H9 (cell line): ENCODE measurements around the gene APBB2. TPM values are rescaled to one million over a fixed set of nuclear protein-coding genes. Genes with fewer than 3 reads are reported as not detected.

Experiments used
- DNase-seq: peaks from one replicate; pipeline ENCODE4 v3.0.0-alpha.2; 2017
- H2AFZ ChIP-seq: one replicate; pipeline ENCODE4 v1.6.1; 2013; ENCODE audit warnings: mild to moderate bottlenecking, low read length, control low read depth, moderate library complexity
- H2AK5ac ChIP-seq: 2 replicates; pipeline ENCODE4 v1.6.1; 2013; ENCODE audit warnings: low read length, control low read depth, mixed read lengths; ENCODE audit not compliant: insufficient read length
- H2BK120ac ChIP-seq: one replicate; pipeline ENCODE4 v1.6.1; 2013; ENCODE audit warnings: low read depth, mild to moderate bottlenecking, low read length, control low read depth, inconsistent platforms; ENCODE audit not compliant: poor library complexity, severe bottlenecking
- H2BK12ac ChIP-seq: 2 replicates; pipeline ENCODE4 v1.6.1; 2013; ENCODE audit warnings: low read length, control low read depth, mixed read lengths, low read depth; ENCODE audit not compliant: insufficient read length
- H2BK15ac ChIP-seq: 2 replicates; pipeline ENCODE4 v1.6.1; 2013; ENCODE audit warnings: low read depth, low read length, control low read depth
- H2BK20ac ChIP-seq: one replicate; pipeline ENCODE4 v1.6.1; 2013; ENCODE audit warnings: low read depth, mild to moderate bottlenecking, low read length, control low read depth, inconsistent platforms; ENCODE audit not compliant: poor library complexity, severe bottlenecking
- H2BK5ac ChIP-seq: 2 replicates; pipeline ENCODE4 v1.6.1; 2013; ENCODE audit warnings: low read length, control low read depth, mixed read lengths; ENCODE audit not compliant: insufficient read length
- H3K14ac ChIP-seq: 2 replicates; pipeline ENCODE4 v1.6.1; 2013; ENCODE audit warnings: low read length, control low read depth; ENCODE audit not compliant: insufficient read depth
- H3K18ac ChIP-seq: 2 replicates; pipeline ENCODE4 v1.6.1; 2013; ENCODE audit warnings: low read depth, mild to moderate bottlenecking, mixed read lengths, low read length, control low read depth; ENCODE audit not compliant: insufficient read length
- H3K23ac ChIP-seq: 2 replicates; pipeline ENCODE4 v1.6.1; 2013; ENCODE audit warnings: low read length, control low read depth, mixed read lengths, low read depth; ENCODE audit not compliant: insufficient read length
- H3K23me2 ChIP-seq: 2 replicates; pipeline ENCODE4 v1.6.1; 2013; ENCODE audit warnings: low read depth, mild to moderate bottlenecking, mixed read lengths, low read length, control low read depth; ENCODE audit not compliant: insufficient read length, poor library complexity, severe bottlenecking
- H3K27ac ChIP-seq: 2 replicates; pipeline ENCODE4 v1.5.1; 2013; ENCODE audit warnings: low read length, control low read depth, mixed read lengths, low read depth; ENCODE audit not compliant: insufficient read length
- H3K27me3 ChIP-seq: 2 replicates; pipeline ENCODE4 v1.6.1; 2013; ENCODE audit warnings: low read length, control low read depth, inconsistent platforms; ENCODE audit not compliant: insufficient read depth
- H3K4ac ChIP-seq: 2 replicates; pipeline ENCODE4 v1.6.1; 2013; ENCODE audit warnings: low read depth, mild to moderate bottlenecking, control low read depth, inconsistent platforms, low read length, moderate library complexity
- H3K4me1 ChIP-seq: 2 replicates; pipeline ENCODE4 v1.6.1; 2013; ENCODE audit warnings: low read length, control low read depth, inconsistent platforms; ENCODE audit not compliant: insufficient read depth
- H3K4me2 ChIP-seq: 2 replicates; pipeline ENCODE4 v1.6.1; 2013; ENCODE audit warnings: low read length, control low read depth, mixed read lengths; ENCODE audit not compliant: insufficient read length, insufficient read depth
- H3K56ac ChIP-seq: 2 replicates; pipeline ENCODE4 v1.6.1; 2013; ENCODE audit warnings: low read depth, mild to moderate bottlenecking, mixed read lengths, low read length, control low read depth; ENCODE audit not compliant: insufficient read length
- H3K79me1 ChIP-seq: 2 replicates; pipeline ENCODE4 v1.6.1; 2013; ENCODE audit warnings: low read depth, mild to moderate bottlenecking, moderate library complexity, low read length, control low read depth, inconsistent platforms; ENCODE audit not compliant: insufficient read depth, poor library complexity, severe bottlenecking
- H3K79me2 ChIP-seq: 2 replicates; pipeline ENCODE4 v1.6.1; 2013; ENCODE audit warnings: low read length, control low read depth, inconsistent platforms; ENCODE audit not compliant: insufficient read depth
- H3K9ac ChIP-seq: 2 replicates; pipeline ENCODE4 v1.6.1; 2013; ENCODE audit warnings: low read length, control low read depth, mixed read lengths; ENCODE audit not compliant: insufficient read length; ENCODE audit errors: extremely low read depth
- H3K9me3 ChIP-seq: one replicate; pipeline ENCODE4 v1.6.1; 2013; ENCODE audit warnings: low read depth, low read length, inconsistent platforms; ENCODE audit not compliant: control insufficient read depth
- H3T11ph ChIP-seq: one replicate; pipeline ENCODE4 v1.6.1; 2013; ENCODE audit warnings: mild to moderate bottlenecking, low read length, control low read depth, inconsistent platforms
- H4K20me1 ChIP-seq: one replicate; pipeline ENCODE4 v1.6.1; 2013; ENCODE audit not compliant: control insufficient read depth, insufficient read length, insufficient read depth
- H4K5ac ChIP-seq: 2 replicates; pipeline ENCODE4 v1.6.1; 2013; ENCODE audit warnings: low read depth, mild to moderate bottlenecking, mixed read lengths, low read length, control low read depth; ENCODE audit not compliant: insufficient read length
- H4K8ac ChIP-seq: replicated peaks from 2 replicates; pipeline ENCODE4 v1.6.1; 2013; ENCODE audit warnings: low read length, control low read depth, mixed read lengths, low read depth; ENCODE audit not compliant: insufficient read length
- H4K91ac ChIP-seq: 2 replicates; pipeline ENCODE4 v1.6.1; 2013; ENCODE audit warnings: low read depth, mild to moderate bottlenecking, moderate library complexity, mixed read lengths, low read length, control low read depth; ENCODE audit not compliant: insufficient read length
- H3K27ac Mint-ChIP-seq, 3 experiments: 2 replicates in 2 of 3; 3 replicates in 1 of 3; pipeline ENCODE4 v1.8.0; 2020 to 2021; ENCODE audit warnings: mixed read lengths in 3 of 3, mild to moderate bottlenecking in 1 of 3, moderate library complexity in 1 of 3
- H3K27me3 Mint-ChIP-seq: 2 replicates; pipeline ENCODE4 v1.8.0; 2021; ENCODE audit warnings: low read depth, mild to moderate bottlenecking, moderate library complexity, mixed read lengths
- H3K36me3 Mint-ChIP-seq, 3 experiments: 2 replicates in 2 of 3; 3 replicates in 1 of 3; pipeline ENCODE4 v1.8.0; 2020 to 2021; ENCODE audit warnings: low read depth in 3 of 3, mixed read lengths in 3 of 3; ENCODE audit not compliant: insufficient read depth in 1 of 3
- H3K4me1 Mint-ChIP-seq, 2 experiments: 2 replicates each; pipeline ENCODE4 v1.8.0; 2020; ENCODE audit warnings: mixed read lengths in 2 of 2
- H3K4me3 Mint-ChIP-seq, 2 experiments: 2 replicates in 1 of 2; 3 replicates in 1 of 2; pipeline ENCODE4 v1.8.0; 2020 to 2021; ENCODE audit warnings: mild to moderate bottlenecking in 2 of 2, mixed read lengths in 2 of 2, moderate library complexity in 1 of 2
- H3K9me3 Mint-ChIP-seq, 2 experiments: 2 replicates in 1 of 2; 3 replicates in 1 of 2; pipeline ENCODE4 v1.8.0; 2020; ENCODE audit warnings: mild to moderate bottlenecking in 2 of 2, mixed read lengths in 2 of 2, moderate library complexity in 1 of 2
- WGBS: extraction: QIAGEN DNeasy Blood & Tissue Kit; methylation state at CpG from one replicate; pipeline ENCODE4 v1.1.7; 2013; ENCODE audit warnings: missing lambda C conversion rate, low lambda C conversion rate, mixed read lengths; ENCODE audit not compliant: insufficient read length; ENCODE audit errors: extremely low coverage; 5-methylcytosine and 5-hydroxymethylcytosine counted together
- total RNA-seq: library from RNA; stranded (reverse); gene quantifications from 2 replicates; pipeline ENCODE4 v1.2.1, GENCODE V29; 2021
- TF ChIP-seq, protein P1 (sequence below): fragments of 200-600 bp; sonication (generic); conservative IDR thresholded peaks from 3 replicates; pipeline ENCODE4 v1.8.0; 2021; ENCODE audit warnings: antibody characterized with exemption, mild to moderate bottlenecking

APBB2 gene
- total RNA-seq, 1 experiment from 2014 or later, result 39.6 TPM

DNA sequence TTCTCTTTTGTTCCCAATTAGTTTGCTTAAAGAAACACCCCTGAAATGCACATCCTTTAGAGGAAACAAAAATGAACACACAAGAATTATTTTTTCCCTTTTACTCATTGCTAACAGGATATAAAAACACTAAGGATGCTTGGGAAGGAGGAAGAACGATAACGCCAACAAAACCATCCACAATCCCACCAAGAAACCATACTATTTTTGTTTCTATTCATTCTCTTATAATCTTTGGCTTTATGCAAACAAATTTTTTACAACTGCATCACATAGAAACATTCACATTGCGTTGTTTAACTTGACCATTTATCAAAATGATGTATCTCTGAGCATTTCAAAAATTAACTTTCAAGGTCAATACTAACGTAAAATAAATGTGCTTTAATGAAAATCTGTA, 12.0 kb downstream of the APBB2 start:
- DNase-seq, result no peak
- Histone ChIP-seq H3K79me1 (no peaks in the 10 kb centered on the region), H3K79me2 (no peaks in the 10 kb centered on the region; the same call in 1 of the 2 replicates), H2BK20ac (no peak overlapping the region), H4K5ac (no peak overlapping the region), H2BK120ac (no peak overlapping the region), H2BK15ac (no peak overlapping the region), H3K23ac (no peak overlapping the region), H3K18ac (no peak overlapping the region), H3K23me2 (no peaks in the 10 kb centered on the region), H4K91ac (no peak overlapping the region), H3K4me1 (peaks cover 2% of the 10 kb centered on the region; the same call in 1 of the 2 replicates), H4K8ac (no peak overlapping the region), H2AFZ (no peak overlapping the region), H3K56ac (no peak overlapping the region), H3K27me3 (no peaks in the 10 kb centered on the region), H3K9me3 (no peaks in the 10 kb centered on the region), H2BK12ac (no peak overlapping the region), H3K4ac (no peak overlapping the region), H3K9ac (no peak overlapping the region), H2BK5ac (no peak overlapping the region), H3K27ac (no peak overlapping the region), H3T11ph (no peak overlapping the region), H3K14ac (no peak overlapping the region), H3K4me2 (no peak overlapping the region), H4K20me1 (no peaks in the 10 kb centered on the region), H2AK5ac (no peak overlapping the region)
- no peaks in the 10 kb centered on the region for H3K27me3 Mint-ChIP-seq
- TF ChIP-seq, protein P1, sequence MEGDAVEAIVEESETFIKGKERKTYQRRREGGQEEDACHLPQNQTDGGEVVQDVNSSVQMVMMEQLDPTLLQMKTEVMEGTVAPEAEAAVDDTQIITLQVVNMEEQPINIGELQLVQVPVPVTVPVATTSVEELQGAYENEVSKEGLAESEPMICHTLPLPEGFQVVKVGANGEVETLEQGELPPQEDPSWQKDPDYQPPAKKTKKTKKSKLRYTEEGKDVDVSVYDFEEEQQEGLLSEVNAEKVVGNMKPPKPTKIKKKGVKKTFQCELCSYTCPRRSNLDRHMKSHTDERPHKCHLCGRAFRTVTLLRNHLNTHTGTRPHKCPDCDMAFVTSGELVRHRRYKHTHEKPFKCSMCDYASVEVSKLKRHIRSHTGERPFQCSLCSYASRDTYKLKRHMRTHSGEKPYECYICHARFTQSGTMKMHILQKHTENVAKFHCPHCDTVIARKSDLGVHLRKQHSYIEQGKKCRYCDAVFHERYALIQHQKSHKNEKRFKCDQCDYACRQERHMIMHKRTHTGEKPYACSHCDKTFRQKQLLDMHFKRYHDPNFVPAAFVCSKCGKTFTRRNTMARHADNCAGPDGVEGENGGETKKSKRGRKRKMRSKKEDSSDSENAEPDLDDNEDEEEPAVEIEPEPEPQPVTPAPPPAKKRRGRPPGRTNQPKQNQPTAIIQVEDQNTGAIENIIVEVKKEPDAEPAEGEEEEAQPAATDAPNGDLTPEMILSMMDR, result no peak
- no peak overlapping the region for H3K27ac Mint-ChIP-seq
- no peaks in the 10 kb centered on the region for H3K9me3 Mint-ChIP-seq
- H3K4me3 Mint-ChIP-seq, result no peak overlapping the region
- peaks cover 22 to 23% of the 10 kb centered on the region in 2 experiments for H3K4me1 Mint-ChIP-seq
- H3K36me3 Mint-ChIP-seq, result no peaks in the 10 kb centered on the region
- no CpG with 5 or more reads among the region's 4 CpGs for WGBS
